ENCODE measurements around the gene STX8. TPM values are rescaled to one million over a fixed set of nuclear protein-coding genes. Genes with fewer than 3 reads are reported as not detected.

Gene STX8
- total RNA-seq, 4 donors from 2014 or later: 22.0 to 67.3 (median 46.5) TPM

DNA sequence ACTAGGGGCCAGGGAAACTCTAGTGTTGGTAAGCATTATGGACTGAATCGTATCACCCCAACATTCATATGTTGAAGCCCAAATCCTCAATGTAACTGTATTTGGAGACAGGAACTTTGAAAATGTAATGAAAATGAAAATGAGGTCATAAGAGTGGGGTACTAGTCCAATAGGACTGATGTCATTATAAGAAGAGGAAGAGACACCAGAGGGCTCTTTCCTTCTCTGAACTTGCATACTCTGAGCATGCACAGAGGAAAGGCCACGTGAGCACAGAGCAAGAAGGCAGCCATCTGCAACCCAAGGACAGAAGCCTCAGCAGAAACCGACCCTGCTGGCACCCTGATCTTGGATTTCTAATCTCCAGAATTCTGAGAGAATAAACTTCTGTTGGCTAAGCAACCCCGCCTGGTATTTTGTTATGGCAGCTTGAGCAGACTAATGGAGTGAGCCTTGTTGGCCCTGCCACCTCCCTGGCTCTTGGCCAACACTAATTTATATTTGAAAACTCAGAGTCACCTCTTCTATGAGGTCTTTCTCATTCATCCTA lies 280.9 kb downstream of the STX8 start:
- DNase-seq: no peak
- Histone ChIP-seq H3K27me3 (no peaks in the 10 kb centered on the region), H3K4me3 (no peak overlapping the region), H3K36me3 (no peaks in the 10 kb centered on the region), H3K27ac (peak overlapping the region in 1 of 2 donors; percentile 24), H3K4me1 (peaks cover 0 to 7% of the 10 kb centered on the region in 2 donors), H3K9me3 (no peaks in the 10 kb centered on the region)
- intact Hi-C loops (cut with DNase I; ENCODE audit: low total_unique reads): no loop called here
- TF ChIP-seq, protein P1, sequence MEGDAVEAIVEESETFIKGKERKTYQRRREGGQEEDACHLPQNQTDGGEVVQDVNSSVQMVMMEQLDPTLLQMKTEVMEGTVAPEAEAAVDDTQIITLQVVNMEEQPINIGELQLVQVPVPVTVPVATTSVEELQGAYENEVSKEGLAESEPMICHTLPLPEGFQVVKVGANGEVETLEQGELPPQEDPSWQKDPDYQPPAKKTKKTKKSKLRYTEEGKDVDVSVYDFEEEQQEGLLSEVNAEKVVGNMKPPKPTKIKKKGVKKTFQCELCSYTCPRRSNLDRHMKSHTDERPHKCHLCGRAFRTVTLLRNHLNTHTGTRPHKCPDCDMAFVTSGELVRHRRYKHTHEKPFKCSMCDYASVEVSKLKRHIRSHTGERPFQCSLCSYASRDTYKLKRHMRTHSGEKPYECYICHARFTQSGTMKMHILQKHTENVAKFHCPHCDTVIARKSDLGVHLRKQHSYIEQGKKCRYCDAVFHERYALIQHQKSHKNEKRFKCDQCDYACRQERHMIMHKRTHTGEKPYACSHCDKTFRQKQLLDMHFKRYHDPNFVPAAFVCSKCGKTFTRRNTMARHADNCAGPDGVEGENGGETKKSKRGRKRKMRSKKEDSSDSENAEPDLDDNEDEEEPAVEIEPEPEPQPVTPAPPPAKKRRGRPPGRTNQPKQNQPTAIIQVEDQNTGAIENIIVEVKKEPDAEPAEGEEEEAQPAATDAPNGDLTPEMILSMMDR (IDR thresholded peaks at IDR 0.05): no peak
- no peak for TF ChIP-seq POLR2A (IDR thresholded peaks at IDR 0.05)

DNA sequence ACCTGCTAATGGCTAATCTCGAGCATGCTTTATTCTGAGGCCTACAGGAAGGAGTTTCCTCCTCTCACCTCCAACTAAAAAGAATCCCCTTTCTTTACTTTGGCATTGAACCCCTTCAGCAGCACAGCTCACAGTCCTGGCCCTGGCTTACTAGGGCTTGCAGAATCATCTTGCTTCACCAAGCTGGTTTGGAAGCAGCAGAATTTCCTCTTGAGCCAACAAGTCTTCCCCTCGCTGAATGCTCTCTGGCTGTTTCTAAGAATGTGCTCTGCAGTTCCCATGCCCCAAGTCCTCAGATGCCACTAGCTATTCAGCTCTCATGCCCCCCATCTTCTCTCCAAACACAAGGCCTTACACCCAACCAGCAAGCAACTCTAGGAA lies 283.1 kb downstream of the STX8 start:
- intact Hi-C loops (cut with DNase I; ENCODE audit: low total_unique reads): no loop called here
- peak overlapping the region; percentile 75 to 78 for H3K27ac ChIP-seq
- H3K9me3 ChIP-seq: no peaks in the 10 kb centered on the region
- DNase-seq: peak in 1 of 2 donors; percentile 32
- H3K4me3 ChIP-seq: no peak overlapping the region
- H3K36me3 ChIP-seq: no peaks in the 10 kb centered on the region
- peaks cover 0 to 7% of the 10 kb centered on the region in 2 donors for H3K4me1 ChIP-seq
- no peaks in the 10 kb centered on the region for H3K27me3 ChIP-seq
- TF ChIP-seq, protein P1 (IDR thresholded peaks at IDR 0.05): no peak
- TF ChIP-seq POLR2A (IDR thresholded peaks at IDR 0.05): no peak

DNA sequence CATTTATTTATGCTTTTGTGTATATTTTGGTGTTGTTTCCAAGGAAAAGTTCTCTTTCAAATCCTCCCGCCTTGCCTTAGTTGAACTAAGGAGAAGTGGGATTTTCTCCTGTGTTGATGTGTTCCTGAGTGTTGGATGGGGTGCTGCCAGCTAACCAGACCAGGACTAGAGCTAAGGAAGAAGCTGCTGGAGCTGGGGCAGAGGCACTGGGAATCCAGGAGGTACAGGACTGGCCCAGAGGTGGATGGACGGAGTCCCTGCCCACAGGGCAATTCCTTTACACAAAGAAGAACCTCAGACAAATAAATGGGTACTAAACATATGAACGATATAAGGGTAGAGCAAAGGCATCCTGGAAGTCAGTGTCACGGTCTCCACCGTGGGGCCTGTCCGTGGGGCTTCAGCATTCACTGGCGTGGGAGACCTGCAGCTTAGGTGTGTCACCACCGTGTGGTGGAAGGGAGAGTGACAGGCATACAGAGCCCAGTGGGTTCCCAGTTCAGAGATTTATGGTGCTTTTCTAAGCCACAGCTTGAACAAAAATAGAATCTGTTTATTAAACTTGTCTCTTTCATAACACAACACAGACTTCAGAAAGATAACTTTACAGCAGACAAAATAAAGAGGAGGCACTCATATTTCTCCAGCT lies 283.6 kb downstream of the STX8 start:
- DNase-seq: peak; percentile 69 to 77
- peak overlapping the region; percentile 75 to 78 for H3K27ac ChIP-seq
- H3K4me3 ChIP-seq: no peak overlapping the region
- H3K4me1 ChIP-seq: peaks cover 0 to 7% of the 10 kb centered on the region in 2 donors
- no peaks in the 10 kb centered on the region for H3K9me3 ChIP-seq
- H3K36me3 ChIP-seq: no peaks in the 10 kb centered on the region
- intact Hi-C loops (cut with DNase I; ENCODE audit: low total_unique reads): no loop called here
- TF ChIP-seq POLR2A (IDR thresholded peaks at IDR 0.05): no peak
- TF ChIP-seq, protein P1 (IDR thresholded peaks at IDR 0.05): peak; percentile 66 to 79 (median 72)
- H3K27me3 ChIP-seq: no peaks in the 10 kb centered on the region

DNA sequence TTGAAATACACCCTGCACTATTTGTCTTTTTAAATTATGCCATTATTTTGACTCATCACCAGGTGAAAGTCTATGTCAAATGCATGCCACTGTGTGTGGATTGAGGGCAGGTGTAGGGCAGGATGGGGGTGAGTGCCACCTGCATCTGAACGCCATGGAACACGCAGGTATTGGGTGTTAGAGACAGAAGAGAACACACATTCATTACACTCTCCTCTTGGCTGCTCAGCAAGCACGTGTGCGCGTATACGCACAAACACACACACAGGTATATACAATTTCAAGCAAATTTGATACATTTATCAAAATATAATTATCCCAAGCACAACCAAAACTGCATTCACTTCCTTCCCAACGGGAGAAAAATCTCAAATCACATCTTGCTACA lies 285.4 kb downstream of the STX8 start:
- H3K9me3 ChIP-seq: no peaks in the 10 kb centered on the region
- H3K27ac ChIP-seq: no peak overlapping the region
- intact Hi-C loops (cut with DNase I; ENCODE audit: low total_unique reads): no loop called here
- H3K4me1 ChIP-seq: peaks cover 0 to 7% of the 10 kb centered on the region in 2 donors
- TF ChIP-seq, protein P1 (IDR thresholded peaks at IDR 0.05): no peak
- no peak for TF ChIP-seq POLR2A (IDR thresholded peaks at IDR 0.05)
- H3K4me3 ChIP-seq: no peak overlapping the region
- H3K27me3 ChIP-seq: no peaks in the 10 kb centered on the region
- H3K36me3 ChIP-seq: no peaks in the 10 kb centered on the region
- DNase-seq: no peak

DNA sequence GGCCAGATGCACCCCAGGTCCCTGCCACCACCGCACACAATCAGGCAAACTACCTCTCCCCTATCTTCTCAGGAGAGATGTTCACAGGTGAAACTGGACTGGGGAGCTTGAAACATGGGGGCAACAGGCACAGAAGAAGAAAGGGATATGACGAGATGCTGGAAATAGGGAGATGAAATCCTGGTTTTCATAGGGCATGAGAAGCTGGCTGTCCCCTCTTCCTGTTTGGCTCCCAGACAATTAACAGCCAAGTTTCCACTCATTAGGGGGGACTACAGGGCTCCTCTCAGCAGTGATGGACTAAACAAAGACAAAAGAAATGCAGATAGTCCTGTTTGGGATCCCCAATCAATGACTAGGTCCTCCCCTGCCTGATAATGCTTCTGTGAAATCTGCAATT lies 288.3 kb downstream of the STX8 start:
- H3K27ac ChIP-seq: peak overlapping the region in 1 of 2 donors; percentile 81
- H3K4me1 ChIP-seq: no peaks in the 10 kb centered on the region
- no peaks in the 10 kb centered on the region for H3K36me3 ChIP-seq
- no peaks in the 10 kb centered on the region for H3K9me3 ChIP-seq
- no peaks in the 10 kb centered on the region for H3K27me3 ChIP-seq
- TF ChIP-seq POLR2A (IDR thresholded peaks at IDR 0.05): no peak
- TF ChIP-seq, protein P1 (IDR thresholded peaks at IDR 0.05): no peak
- no peak for DNase-seq
- H3K4me3 ChIP-seq: no peak overlapping the region
- intact Hi-C loops (cut with DNase I; ENCODE audit: low total_unique reads): no loop called here
